B cell (primary cell): ENCODE results near the gene ZNF689.

Experiments used
- CTCF ChIP-seq: fragments of 200-600 bp; IDR thresholded peaks from one replicate; pipeline ENCODE4 v1.8.0; 2022; ENCODE audit warnings: antibody characterized with exemption, mild to moderate bottlenecking
- EZH2 ChIP-seq: IDR thresholded peaks from 2 replicates; pipeline ENCODE4 v1.6.1; 2012; ENCODE audit warnings: borderline replicate concordance, low read depth, mild to moderate bottlenecking, moderate library complexity, low read length; ENCODE audit not compliant: insufficient read depth, poor library complexity, severe bottlenecking

- no peak for TF ChIP-seq CTCF
- TF ChIP-seq EZH2, result no peak
Measured at GRCh38 chr16:30605158-30605557, 5.0 kb downstream of the ZNF689 start.
